Measurements from ENCODE around the gene FBXO11.

- no peak for TF ChIP-seq CTCF (IDR thresholded peaks at IDR 0.05)
- no peak for TF ChIP-seq POLR2AphosphoS5 (IDR thresholded peaks at IDR 0.05; ENCODE audit: low read depth, low read length)
- TF ChIP-seq TCF7L2 (IDR thresholded peaks at IDR 0.05; ENCODE audit: low read depth, low read length) = no peak
- no peak for TF ChIP-seq SIN3A (IDR thresholded peaks at IDR 0.05; ENCODE audit: borderline replicate concordance, insufficient read depth, low read depth, low read length)
- no peak for TF ChIP-seq REST (IDR thresholded peaks at IDR 0.05; ENCODE audit: insufficient read depth in 1 of 2, low read depth in 2 of 2, low read length in 1 of 2)
These were observed 126.9 kb downstream of the FBXO11 start for GRCh38 chr2:47779426-47779790.
